Right lobe of liver (tissue), 6 donors: Measurements from ENCODE around the gene FBXO41. TPM values are rescaled to one million over a fixed set of nuclear protein-coding genes. Genes with fewer than 3 reads are reported as not detected.

ENCODE experiments used
- ATAC-seq, 4 donors: fragments of 200-7000 bp; cut with Tn5 transposase; one replicate each; pipeline ENCODE4 v1.9.1; 2020; ENCODE audit warnings: mild to moderate bottlenecking in 4 of 4, moderate library complexity in 4 of 4
- DNase-seq, 3 donors: peaks; one replicate each; pipeline ENCODE4 v3.0.0-alpha.2; 2020
- H3K27ac ChIP-seq, 3 donors: fragments of 200-600 bp; one replicate each; pipeline ENCODE4 v1.8.0; 2022
- H3K27me3 ChIP-seq, 2 donors: fragments of 200-600 bp; one replicate each; pipeline ENCODE4 v1.8.0; 2022
- H3K36me3 ChIP-seq, 4 donors: fragments of 200-600 bp; sonication (generic) in 1 of 4; one replicate each; pipeline versions ENCODE4 v1.5.1 to v1.8.0; 2017 to 2022; ENCODE audit warnings: control low read depth in 1 of 4
- H3K4me1 ChIP-seq, 4 donors: fragments of 200-600 bp; sonication (generic) in 1 of 4; one replicate each; pipeline versions ENCODE4 v1.5.1 to v1.8.0; 2017 to 2022; ENCODE audit warnings: control low read depth in 1 of 4
- H3K4me3 ChIP-seq, 3 donors: fragments of 200-600 bp; one replicate each; pipeline ENCODE4 v1.8.0; 2022
- H3K9me3 ChIP-seq, 4 donors: fragments of 200-600 bp; sonication (generic) in 1 of 4; one replicate each; pipeline versions ENCODE4 v1.5.1 to v1.8.0; 2017 to 2022; ENCODE audit warnings: control low read depth in 1 of 4
- CTCF ChIP-seq, 4 donors: fragments of 200-600 bp in 3 of 4; fragments of 450-650 bp in 1 of 4; IDR thresholded peaks; one replicate each; pipeline versions ENCODE4 v1.5.1 to v1.8.0; 2016 to 2022; ENCODE audit warnings: antibody characterized with exemption in 4 of 4, mild to moderate bottlenecking in 2 of 4
- POLR2A ChIP-seq: fragments of 450-650 bp; IDR thresholded peaks from one replicate; pipeline ENCODE4 v1.6.1; 2017; ENCODE audit warnings: antibody characterized with exemption, mild to moderate bottlenecking
- WGBS: methylation state at CpG from one replicate; pipeline ENCODE4 v1.1.6; 2018; ENCODE audit warnings: low coverage, low lambda C conversion rate; ENCODE audit not compliant: insufficient coverage; ENCODE audit errors: missing lambda C conversion rate; 5-methylcytosine and 5-hydroxymethylcytosine counted together
- intact Hi-C, 2 donors: fragments of 100-400 bp; cut with DNase I; formaldehyde crosslinking; loops; one replicate each; pipeline versions ENCODE4 v1.11.2 to v1.14.1; 2022
- total RNA-seq, 6 experiments: library from RNA; depleted of rRNA in 2 of 6; stranded (reverse); fragments of >200 nt in 2 of 6; fragmentation: NEBNext Ultra II Directional in 3 of 6; extraction: Animal tissue kit (Norgen Biotek cat#: 25700) in 3 of 6; gene quantifications; one replicate each; pipeline versions ENCODE4 v1.1.0 to v1.2.4, GENCODE V29; 2016 to 2023
- donor health status: DM: no; HTN: yes; CAD: no.
- donor health status: DM: no; HTN: no; CAD: no.
- donor health status: DM: no; HTN: no; CAD: no.
- donor health status: DM: no; HTN: yes; CAD: no.
- donor health status: DM: no; HTN: yes; CAD: no.

The FBXO41 gene
- total RNA-seq, 6 experiments from 2014 or later = 0.13 to 0.65 (median 0.38) TPM

DNA sequence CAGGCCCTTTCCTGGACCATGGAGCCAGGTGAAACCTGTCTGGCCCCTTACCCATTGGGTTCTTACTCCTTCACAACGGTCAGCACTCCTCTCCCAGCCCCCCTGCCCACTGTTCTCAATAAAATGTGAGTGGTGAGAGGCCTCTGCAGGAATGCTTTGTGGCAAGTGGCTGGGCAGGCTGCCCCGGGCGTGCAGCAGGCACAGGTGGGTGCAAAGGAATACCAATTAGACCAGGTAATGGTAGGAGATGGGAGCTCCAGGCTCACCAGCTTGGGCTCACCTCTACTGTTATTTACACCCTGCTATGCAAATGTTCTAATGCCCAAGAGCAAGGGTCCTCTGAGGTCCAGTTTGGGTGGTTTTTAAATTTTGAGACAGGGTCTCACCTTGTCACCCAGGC lies 57.2 kb downstream of the FBXO41 start:
- Histone ChIP-seq H3K4me1 (no peaks in the 10 kb centered on the region), H3K9me3 (no peaks in the 10 kb centered on the region), H3K27ac (no peak overlapping the region), H3K36me3 (peaks cover 0 to 15% (median 7%) of the 10 kb centered on the region in 4 donors), H3K4me3 (no peak overlapping the region), H3K27me3 (no peaks in the 10 kb centered on the region)
- 100% methylated on average over 1 of the region's 3 CpGs for WGBS
- no peak for ATAC-seq
- intact Hi-C loops = no loop called here
- no peak for TF ChIP-seq POLR2A
- TF ChIP-seq CTCF (IDR thresholded peaks at IDR 0.05) = no peak
- no peak for DNase-seq

DNA sequence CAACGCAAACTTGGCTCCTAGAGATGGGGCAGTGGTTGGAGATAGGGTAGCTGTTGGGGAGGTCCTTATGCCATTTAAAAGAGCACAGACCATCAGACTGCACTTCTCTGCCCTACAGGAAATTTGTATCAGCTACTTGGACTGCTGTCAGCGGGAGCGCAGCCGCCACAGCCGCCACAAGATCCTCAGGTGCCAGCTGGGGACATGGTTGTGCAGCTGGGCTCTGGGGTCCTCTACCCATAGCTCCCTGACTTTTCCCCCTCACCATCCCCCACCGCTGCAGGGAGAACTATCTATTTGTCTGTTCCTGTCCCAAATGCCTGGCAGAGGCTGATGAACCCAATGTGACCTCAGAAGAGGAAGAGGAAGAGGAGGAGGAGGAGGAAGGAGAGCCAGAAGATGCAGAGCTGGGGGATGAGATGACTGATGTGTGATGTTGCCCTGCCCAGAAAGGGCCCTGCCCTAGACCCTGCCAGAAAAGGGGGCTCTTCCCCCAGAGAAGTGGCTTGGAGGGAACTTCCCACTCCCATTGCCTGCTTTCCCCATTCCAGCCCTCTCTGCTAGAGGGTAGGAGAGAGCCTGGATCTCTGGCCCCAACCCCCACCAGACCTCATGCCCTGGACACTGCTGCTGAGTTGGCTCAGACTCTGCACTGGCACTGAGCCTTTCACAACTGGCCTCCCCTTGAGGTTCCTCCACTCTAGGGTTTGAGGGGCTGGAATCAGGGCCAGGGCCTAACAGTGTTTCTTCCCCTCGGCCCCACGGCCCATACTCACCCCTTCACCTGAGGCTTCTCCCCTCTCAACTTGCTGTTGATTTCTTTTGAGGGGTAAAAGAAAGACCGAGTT lies 58.5 kb downstream of the FBXO41 start:
- WGBS = 52% methylated on average over 4 of the region's 9 CpGs
- Histone ChIP-seq H3K27ac (no peak overlapping the region), H3K27me3 (no peaks in the 10 kb centered on the region), H3K4me1 (no peaks in the 10 kb centered on the region), H3K36me3 (peaks cover 0 to 28% (median 13%) of the 10 kb centered on the region in 4 donors), H3K9me3 (no peaks in the 10 kb centered on the region), H3K4me3 (no peak overlapping the region)
- TF ChIP-seq POLR2A (no peak), CTCF (IDR thresholded peaks at IDR 0.05) (no peak)
- ATAC-seq = peak; percentile 37 to 60 (median 44)
- DNase-seq = peak in 1 of 3 donors; percentile 47
- intact Hi-C loops = no loop called here

- Histone ChIP-seq H3K36me3 (peaks cover 0 to 29% (median 11%) of the 10 kb centered on the region in 4 donors), H3K27ac (no peak overlapping the region), H3K4me3 (no peak overlapping the region), H3K4me1 (no peaks in the 10 kb centered on the region), H3K9me3 (no peaks in the 10 kb centered on the region), H3K27me3 (no peaks in the 10 kb centered on the region)
- TF ChIP-seq POLR2A (no peak), CTCF (IDR thresholded peaks at IDR 0.05) (no peak)
- ATAC-seq = no peak
- 88% methylated on average over 4 of the region's 4 CpGs for WGBS
- DNase-seq = no peak
- intact Hi-C loops = no loop called here
Observed at GRCh38 chr2:73223821-73224220, 60.5 kb downstream of the FBXO41 start.

DNA sequence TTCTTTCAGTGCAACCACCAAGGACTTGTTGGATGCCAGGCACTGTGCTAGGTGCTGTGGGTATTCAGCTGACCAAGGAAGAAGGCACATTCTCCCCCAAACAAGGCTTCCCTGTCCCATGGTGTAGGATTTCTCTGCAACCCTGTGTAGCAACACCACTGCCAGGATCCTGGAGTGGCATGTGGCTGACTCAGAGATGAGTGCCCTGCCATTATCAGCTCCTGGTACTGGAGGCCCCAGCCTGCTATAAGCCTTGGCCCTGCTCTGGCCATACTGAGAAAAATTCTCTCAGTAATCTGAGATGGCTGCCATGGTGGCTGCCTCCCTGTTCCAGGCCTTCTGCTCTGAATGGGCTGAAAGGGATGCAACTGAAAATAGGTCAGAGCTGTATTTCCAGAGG lies 66.0 kb downstream of the FBXO41 start:
- intact Hi-C loops = no loop called here
- DNase-seq (peak in 1 of 3 donors; percentile 7), ATAC-seq (no peak)
- peaks cover 0 to 24% (median 10%) of the 10 kb centered on the region in 4 donors for H3K36me3 ChIP-seq
- no peaks in the 10 kb centered on the region for H3K9me3 ChIP-seq
- H3K27me3 ChIP-seq = no peaks in the 10 kb centered on the region
- no peaks in the 10 kb centered on the region for H3K4me1 ChIP-seq
- H3K4me3 ChIP-seq = no peak overlapping the region
- no peak for TF ChIP-seq POLR2A
- no peak for TF ChIP-seq CTCF (IDR thresholded peaks at IDR 0.05)
- H3K27ac ChIP-seq = no peak overlapping the region
